Activated gamma-delta T cell treated with anti-CD3 and anti-CD28 coated beads, Interleukin-2, amount 50 U/mL, for 16 hours (primary cell): ENCODE data around the gene ELK4.

ENCODE experiments used
- DNase-seq: peaks from one replicate; pipeline ENCODE4 v3.0.0-alpha.2; 2020; ENCODE audit warnings: low read depth

Gene ELK4

GRCh38 chr1:205629751-205630150, 2.1 kb downstream of the ELK4 start:
- DNase-seq: no peak

GRCh38 chr1:205627956-205628355, 3.9 kb downstream of the ELK4 start:
- no peak for DNase-seq

GRCh38 chr1:205626216-205626615, 5.6 kb downstream of the ELK4 start:
- no peak for DNase-seq

- DNase-seq: no peak
Observed at GRCh38 chr1:205623646-205624045, 8.2 kb downstream of the ELK4 start.

GRCh38 chr1:205620269-205620668, 11.5 kb downstream of the ELK4 start:
- DNase-seq: no peak

- no peak for DNase-seq
Observed at GRCh38 chr1:205619376-205619775, 12.4 kb downstream of the ELK4 start.

GRCh38 chr1:205616563-205617293, 15.1 kb downstream of the ELK4 start:
- no peak for DNase-seq

- DNase-seq: no peak
Observed at GRCh38 chr1:205615789-205616188, 16.0 kb downstream of the ELK4 start.

- DNase-seq: no peak
Observed at GRCh38 chr1:205613854-205614412, 17.9 kb downstream of the ELK4 start.

- DNase-seq: no peak
Observed at GRCh38 chr1:205612556-205612955, 19.3 kb downstream of the ELK4 start.

GRCh38 chr1:205612104-205612503, 19.7 kb downstream of the ELK4 start:
- no peak for DNase-seq

GRCh38 chr1:205610901-205611466, 20.8 kb downstream of the ELK4 start:
- DNase-seq: no peak

- no peak for DNase-seq
Observed at GRCh38 chr1:205610036-205610435, 21.8 kb downstream of the ELK4 start.

GRCh38 chr1:205604825-205605505, 26.8 kb downstream of the ELK4 start:
- no peak for DNase-seq

- no peak for DNase-seq
Observed at GRCh38 chr1:205604059-205604458, 27.8 kb downstream of the ELK4 start.

- DNase-seq: no peak
Observed at GRCh38 chr1:205601205-205601604, 30.6 kb downstream of the ELK4 start.

GRCh38 chr1:205600085-205600484, 31.7 kb downstream of the ELK4 start:
- DNase-seq: no peak

- no peak for DNase-seq
Observed at GRCh38 chr1:205599669-205600042, 32.2 kb downstream of the ELK4 start.

- DNase-seq: no peak
Observed at GRCh38 chr1:205598841-205599668, 32.8 kb downstream of the ELK4 start.

- no peak for DNase-seq
Observed at GRCh38 chr1:205597691-205598314, 34.0 kb downstream of the ELK4 start.

GRCh38 chr1:205596876-205597275, 34.9 kb downstream of the ELK4 start:
- DNase-seq: no peak

- DNase-seq: no peak
Observed at GRCh38 chr1:205595861-205596260, 36.0 kb downstream of the ELK4 start.
